Astrocyte (in vitro differentiated cells and primary cell): ENCODE data around the gene CLNS1A.

Source experiments
- CTCF ChIP-seq: IDR thresholded peaks from 2 replicates; pipeline ENCODE4 v1.5.1; 2011; ENCODE audit warnings: low read depth, mild to moderate bottlenecking, inconsistent platforms, low read length, moderate library complexity; ENCODE audit not compliant: insufficient read depth
- EZH2 ChIP-seq: IDR thresholded peaks from 2 replicates; pipeline ENCODE4 v1.6.1; 2012; ENCODE audit warnings: mild to moderate bottlenecking, low read length, inconsistent platforms; ENCODE audit not compliant: insufficient read depth

- TF ChIP-seq CTCF (no peak), EZH2 (no peak)
These were observed 19.7 kb downstream of the CLNS1A start for GRCh38 chr11:77617892-77618291.
